ENCODE results near the gene SLC66A1. TPM values are rescaled to one million over a fixed set of nuclear protein-coding genes. Genes with fewer than 3 reads are reported as not detected.
"Not testable (repeated sequence)": the region's sequence is repeated elsewhere in the genome, so short reads cannot be mapped to it uniquely, and the experiment has no call there.

The SLC66A1 gene
- total RNA-seq, 1 donor from 2014 or later, result 8.9 TPM

DNA sequence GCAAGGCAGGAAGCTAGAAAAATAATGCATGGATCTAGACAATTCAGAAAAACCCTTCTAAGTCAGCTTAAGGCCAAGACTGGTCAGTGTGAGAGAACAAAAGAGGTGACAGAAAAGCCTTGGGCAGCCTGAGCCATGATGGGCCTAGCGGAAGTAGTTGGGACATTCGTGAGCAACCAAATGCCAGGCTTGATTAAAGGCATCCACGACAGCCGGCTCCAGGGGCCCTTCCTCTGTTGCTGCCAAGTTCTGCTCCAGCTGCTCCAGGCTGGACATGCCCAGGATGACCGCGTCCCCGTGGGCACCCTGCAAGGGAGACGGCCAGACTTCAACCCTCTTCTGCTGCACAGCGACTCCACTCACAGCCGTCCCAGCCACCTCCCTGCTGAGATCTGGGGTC is 8.0 kb upstream of the SLC66A1 start:
- intact Hi-C loops (cut with micrococcal nuclease), result not testable (repeated sequence)

DNA sequence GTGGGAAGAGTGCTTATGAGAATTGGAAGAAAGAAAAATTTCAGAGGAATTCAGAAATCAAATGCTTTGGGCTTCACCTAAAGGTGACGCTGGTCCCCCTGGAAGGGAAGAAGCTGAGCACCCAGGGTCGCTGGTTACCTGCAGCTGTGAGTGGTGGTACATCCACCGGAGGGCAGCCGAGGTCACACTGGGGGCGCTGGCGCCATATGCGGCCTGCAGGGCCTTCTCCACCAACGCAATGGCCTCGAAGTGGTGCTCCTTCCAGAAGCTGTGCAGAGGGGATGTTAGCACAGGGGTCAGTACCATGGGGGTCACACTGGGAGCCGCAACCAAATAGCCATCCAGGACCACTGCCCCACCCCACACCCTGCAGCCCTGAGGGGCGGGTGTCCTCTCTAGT is 6.2 kb upstream of the SLC66A1 start:
- intact Hi-C loops (cut with micrococcal nuclease), result no loop called here

DNA sequence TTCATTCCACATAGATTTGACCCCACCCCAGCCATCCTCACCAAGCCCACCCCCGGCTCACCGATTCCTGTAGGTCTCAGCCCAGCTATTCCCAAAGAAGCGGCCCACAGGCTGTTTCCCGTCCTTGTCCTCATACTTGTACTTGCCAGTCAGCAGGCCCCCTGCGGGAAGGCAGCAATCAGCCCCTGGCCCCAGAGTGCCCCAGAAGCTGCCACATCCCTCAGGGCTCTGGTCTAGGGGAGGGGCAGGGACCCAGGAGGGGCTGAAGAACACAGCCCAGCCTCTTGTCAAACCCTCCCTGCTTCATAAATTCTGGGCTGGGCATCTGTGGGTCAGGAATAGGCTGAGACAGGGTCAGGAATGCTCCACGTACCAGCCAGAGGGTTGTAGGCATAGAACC is 5.2 kb upstream of the SLC66A1 start:
- intact Hi-C loops (cut with micrococcal nuclease), result no loop called here

DNA sequence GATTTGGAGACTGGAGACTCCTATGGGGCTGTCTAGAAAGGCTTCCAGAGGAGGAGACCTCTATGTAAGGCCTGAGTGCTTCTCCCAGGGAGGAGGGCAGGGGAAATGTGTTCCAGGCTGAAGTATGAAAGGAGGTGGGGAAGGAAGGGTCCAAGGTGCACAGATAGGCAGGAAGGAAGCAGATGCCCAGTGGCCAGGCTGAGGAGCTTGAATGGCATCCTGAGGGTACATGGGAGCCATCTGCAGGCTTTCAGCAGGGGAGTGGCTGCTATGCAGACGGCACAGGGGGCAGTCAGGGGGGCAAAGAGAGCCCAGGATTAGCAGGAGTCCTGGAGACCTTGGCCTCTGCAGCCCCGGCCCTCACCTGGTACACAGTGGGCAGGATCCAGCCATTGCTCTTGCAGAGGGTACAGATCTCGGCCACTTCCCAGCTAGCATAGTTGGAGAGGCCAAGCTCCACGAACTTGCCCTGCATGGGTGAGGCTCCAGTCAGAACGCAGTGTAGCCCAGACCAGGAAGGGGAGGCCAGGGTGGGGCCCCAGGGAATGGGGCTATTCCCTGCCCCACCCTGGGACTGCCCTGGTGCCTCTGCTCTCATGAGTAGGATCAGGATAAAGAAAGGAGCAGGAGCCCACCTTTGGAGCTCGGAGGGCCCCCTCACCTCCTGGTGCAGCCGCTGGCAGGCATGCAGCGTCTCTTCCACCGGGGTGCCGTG is 4.2 kb upstream of the SLC66A1 start:
- intact Hi-C loops (cut with micrococcal nuclease), result no loop called here

DNA sequence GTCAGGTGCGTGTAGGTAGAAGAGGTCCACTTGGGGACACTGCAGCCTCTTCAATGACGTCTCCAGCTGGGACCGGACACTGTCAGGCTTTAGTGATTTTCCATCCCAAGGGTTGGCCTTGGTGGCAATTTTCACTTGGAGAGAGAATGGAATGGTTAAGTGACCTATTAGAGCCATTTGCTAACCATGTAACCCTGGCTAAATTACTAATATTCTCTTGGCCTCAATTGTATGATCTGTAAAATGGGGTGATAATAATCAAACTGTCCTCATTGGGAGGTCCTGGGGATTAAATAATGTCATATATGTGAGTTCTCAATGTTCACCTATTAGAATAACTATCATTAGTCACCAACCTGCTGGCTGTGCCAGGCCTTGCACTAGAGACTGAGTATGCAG is 3.6 kb upstream of the SLC66A1 start:
- intact Hi-C loops (cut with micrococcal nuclease), result no loop called here

DNA sequence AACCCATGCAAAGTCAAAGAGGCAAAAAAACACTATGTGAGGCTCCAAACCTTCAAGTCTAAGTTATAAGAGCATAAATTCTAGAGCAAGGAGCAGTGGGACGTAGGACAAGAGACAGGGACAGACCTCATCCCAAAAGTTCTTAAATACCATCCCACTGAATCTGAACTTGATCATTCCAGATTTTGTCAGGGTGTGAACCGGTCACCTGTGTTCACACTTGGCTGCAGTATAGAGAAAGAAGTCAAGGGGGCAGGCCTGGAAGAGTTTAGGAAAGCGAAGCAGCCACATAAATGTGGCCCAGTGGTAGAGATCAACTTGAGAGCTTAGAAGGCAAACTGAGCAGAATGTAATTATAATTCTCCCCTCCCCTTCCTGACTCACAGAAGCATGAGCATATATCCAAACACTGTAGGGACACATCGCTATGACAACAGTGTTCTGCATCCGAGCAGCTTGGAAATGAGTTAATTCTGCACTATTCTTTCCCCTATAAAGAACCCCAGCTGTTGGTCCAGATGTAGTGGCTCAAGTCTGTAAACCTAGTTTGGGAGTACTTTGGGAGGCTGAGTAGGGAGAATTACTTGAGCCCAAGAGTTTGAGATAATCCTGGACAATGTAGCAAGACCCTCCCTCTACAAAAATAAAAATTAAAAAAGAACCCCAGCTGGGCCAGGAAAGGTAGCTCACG is 2.9 kb upstream of the SLC66A1 start:
- intact Hi-C loops (cut with micrococcal nuclease), result no loop called here

DNA sequence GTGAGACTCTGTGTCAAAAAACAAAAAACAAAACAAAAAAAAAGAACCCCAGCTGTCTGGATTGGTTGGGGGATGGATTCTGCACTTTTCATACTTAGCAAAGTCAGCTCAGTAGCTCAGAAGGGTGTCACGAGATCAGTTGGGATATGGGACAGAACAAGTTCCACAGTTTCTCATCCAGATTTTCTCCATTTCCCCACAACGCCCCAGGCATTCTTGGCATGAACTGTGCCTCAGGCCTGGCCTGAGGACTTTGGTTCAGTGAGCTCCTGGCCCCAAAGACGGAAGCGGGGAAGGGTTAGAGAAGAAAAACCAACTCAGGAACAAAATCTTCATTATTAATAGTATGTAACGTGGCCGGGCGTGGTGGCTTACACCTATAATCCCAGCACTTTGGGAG is 2.1 kb upstream of the SLC66A1 start:
- intact Hi-C loops (cut with micrococcal nuclease), result loop anchor here (5.0 to 10.0 kb wide), 2 partner anchors 345 to 408 kb away; partner anchors contain the start of gene ALDH4A1

DNA sequence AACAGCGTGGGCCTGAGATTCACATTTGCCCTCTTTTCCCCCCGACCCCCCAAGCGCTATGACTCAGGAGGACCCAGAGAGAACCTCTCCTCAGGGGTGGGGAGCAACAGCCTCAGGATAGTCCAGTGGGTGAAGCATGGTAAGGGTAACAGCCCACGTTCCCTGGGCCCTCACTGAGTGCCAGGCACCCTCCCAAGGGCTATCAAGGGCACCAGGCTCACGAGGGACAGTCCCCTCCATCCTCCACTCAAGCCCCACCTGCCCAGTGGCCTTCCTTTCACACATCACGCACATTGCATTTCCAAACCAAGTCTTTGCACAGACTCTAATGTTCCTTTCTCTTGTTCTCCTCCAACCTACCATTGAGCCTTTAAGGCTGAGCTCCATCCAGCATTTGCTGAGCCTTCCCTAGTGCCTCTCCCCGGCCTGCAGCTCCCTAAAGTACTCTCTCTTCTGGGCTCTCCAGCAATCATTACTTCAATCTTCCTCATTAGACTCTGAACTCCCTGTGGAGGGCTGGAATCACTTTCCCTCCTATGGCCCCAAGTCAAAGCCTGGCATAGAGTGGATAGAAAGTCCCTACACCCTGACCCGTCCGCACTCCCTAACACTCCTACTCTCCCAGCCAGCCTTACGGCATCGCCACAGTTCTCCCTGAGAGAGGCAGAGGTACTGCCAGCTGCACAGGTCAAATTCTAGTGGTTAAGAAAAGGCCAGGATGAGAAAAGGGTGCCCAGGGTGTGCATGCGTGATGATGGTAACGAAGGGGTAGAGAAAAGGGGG is 1.2 kb upstream of the SLC66A1 start:
- intact Hi-C loops (cut with micrococcal nuclease), result loop anchor here (5.0 to 10.0 kb wide), 2 partner anchors 344 to 409 kb away; partner anchors contain the start of gene ALDH4A1

DNA sequence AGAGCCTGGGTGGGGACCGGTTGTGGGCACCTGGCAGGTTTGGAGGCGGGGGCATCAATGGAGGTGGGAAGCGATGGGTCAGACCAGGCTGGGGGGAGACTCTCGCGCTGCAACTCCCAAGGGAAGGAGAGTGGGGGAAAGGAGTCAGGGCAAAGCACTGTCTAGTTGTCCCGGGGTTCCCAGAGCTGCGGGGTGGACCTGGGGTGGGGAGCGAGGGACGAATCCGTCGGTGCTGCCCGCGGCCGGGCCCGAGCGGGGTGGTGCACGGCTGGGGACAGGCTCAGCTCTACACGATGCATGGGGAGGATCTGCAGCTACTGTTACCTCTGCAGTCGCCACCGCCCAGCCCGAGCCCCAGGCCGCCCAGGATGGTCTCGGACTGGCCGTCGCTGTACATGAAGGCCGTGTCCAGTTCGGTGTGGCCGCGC is 609 bp upstream of the SLC66A1 start:
- intact Hi-C loops (cut with micrococcal nuclease), result loop anchor here (5.0 to 10.0 kb wide), 2 partner anchors 343 to 409 kb away; partner anchors contain the start of gene ALDH4A1

DNA sequence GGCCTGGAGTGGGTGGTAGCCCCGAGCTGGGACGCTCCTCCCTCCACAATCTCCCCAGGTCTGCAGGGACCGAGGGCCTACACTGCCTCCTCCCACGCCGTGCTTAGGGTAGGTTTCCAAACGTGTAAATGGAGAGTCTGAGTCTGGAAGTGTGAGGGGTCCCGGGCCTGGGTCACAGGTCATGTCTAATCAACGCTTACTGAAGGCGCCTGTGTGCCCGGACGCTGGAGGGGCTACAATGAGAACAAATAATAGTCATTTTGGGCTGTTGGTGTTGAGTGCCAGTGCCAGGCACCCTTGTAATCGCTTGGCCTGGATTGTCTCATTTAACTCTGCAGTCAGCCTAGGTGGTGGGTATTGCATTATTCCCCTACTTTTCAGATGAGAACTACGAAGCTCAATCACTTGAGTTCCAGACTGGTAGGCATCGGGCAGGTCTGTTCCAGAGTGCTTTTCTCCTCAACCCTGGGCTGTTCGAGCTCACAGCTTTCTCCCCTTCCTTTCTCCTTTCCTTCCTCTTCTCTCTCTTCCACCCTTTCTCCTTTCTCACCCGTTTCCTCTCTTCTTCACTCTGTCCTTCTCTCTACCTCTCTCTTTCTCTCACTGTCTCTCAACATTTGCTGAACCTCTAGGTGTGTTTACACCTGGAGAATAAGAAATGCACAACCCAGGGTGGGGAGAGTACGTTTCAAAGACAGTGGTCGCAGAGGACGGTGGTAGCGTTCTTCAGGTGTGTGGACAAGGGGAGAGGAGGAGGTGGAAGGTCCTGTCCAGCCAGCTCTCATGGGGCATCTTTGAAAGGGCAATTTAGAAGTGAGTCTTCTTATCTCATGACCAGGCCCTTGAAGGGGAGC is 883 bp downstream of the SLC66A1 start:
- intact Hi-C loops (cut with micrococcal nuclease), result loop anchor here (1.0 to 10.0 kb wide), 9 partner anchors 28 to 411 kb away; partner anchors contain the start of genes ALDH4A1, CAPZB, EMC1 and MRTO4

DNA sequence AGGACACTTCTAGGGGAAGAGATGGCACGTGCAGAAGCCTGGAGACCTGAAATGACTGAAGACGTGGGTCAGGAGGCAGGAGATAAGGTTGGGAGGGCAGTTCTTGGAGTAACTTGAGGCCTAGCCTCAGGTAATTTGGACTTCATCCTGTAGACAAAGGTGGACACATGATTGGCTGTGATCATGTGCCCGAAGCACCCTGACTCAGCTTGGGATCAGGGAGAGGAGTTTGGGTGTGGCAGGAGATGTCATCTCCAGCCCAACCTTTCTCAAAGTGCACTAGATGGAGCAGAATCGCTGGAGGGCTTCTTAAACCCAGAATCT is 1.5 kb downstream of the SLC66A1 start:
- intact Hi-C loops (cut with micrococcal nuclease), result loop anchor here (5.0 to 10.0 kb wide), 2 partner anchors 341 to 411 kb away; partner anchors contain the start of gene ALDH4A1

DNA sequence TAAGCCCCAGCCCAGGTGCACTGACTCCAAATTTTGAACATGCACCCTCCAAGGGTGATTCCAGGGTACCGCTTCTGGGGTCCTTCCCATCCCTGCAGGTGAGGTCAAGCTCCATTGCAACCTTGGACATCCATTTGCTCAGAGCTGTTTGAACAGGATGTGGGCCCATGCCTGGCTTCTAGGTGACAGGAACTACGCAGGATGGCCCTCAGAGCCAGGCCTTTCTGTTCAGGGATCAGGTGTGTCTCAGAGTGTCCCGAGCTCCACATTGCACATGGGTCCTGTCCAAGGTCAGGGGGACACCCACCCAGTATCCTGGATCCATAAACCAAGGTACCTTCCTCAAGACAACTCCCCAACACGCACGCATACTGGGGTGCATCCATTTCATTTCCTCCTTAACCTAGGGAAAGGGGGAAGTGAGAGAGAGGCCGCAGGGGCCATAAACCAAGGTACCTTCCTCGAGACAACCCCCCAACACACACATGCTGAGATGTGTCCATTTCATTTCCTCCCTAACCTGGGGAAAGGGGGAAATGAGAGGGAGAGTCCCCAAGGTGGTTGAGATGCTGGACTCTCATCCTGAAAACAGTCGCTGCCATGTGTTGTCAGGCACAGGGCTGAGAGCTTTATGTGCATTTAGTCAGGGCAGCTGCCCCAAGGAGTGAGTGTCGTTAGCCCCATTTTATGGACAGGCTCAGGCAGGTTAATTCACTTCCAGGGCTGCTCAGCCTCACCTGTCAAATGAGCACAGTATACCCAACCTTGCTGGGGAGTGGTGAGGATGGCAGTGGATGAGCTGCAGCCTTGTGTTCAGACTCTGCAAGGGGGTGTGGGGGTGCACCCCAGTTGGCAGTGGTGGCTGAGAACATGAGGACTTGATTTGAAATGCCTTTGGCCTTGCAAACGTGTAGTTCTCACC is 2.1 kb downstream of the SLC66A1 start:
- intact Hi-C loops (cut with micrococcal nuclease), result loop anchor here (5.0 to 10.0 kb wide), 2 partner anchors 341 to 412 kb away; partner anchors contain the start of gene ALDH4A1

DNA sequence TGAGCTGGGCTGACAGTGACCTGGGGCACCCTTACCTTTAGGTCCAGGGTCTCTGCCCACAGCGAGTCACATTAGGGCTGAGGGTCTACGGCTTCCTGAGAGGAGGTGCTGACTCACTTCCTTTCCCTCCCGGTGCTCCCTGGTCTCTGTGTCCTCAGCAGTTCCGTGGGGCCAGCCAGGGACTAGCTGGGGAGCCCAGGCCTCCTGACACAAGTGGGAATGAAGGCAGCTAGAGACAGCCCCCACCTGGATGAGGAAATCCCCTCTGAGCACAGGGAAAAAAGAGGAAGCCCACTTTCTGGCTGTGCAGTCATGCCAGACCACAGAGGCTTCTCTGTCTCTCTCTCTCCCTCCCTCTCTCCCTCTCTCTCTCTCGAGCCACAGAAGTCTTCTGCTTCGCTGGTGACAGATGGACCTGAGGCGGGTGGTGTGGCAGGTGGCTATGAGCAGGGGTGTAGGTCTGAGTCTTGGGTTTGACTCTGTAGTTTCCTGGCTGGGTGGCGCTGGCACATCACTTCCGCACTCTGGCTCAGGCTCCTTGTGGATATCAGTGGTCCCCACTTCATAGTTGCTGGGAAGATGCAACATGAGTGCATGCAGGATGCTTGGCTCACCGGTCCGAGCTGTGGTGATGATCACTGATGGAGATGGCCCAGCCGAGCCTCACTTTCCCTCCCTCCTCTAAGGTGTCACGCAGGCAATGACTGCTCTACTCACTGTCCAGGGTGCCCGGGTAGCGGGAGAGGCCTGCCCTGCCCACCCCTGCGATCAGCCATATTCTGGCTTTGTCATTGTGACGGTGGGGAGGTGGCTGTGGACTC is 3.5 kb downstream of the SLC66A1 start:
- intact Hi-C loops (cut with micrococcal nuclease), result loop anchor here (10.0 kb wide), 1 partner anchor 339 kb away; no protein-coding TSS in a partner anchor

DNA sequence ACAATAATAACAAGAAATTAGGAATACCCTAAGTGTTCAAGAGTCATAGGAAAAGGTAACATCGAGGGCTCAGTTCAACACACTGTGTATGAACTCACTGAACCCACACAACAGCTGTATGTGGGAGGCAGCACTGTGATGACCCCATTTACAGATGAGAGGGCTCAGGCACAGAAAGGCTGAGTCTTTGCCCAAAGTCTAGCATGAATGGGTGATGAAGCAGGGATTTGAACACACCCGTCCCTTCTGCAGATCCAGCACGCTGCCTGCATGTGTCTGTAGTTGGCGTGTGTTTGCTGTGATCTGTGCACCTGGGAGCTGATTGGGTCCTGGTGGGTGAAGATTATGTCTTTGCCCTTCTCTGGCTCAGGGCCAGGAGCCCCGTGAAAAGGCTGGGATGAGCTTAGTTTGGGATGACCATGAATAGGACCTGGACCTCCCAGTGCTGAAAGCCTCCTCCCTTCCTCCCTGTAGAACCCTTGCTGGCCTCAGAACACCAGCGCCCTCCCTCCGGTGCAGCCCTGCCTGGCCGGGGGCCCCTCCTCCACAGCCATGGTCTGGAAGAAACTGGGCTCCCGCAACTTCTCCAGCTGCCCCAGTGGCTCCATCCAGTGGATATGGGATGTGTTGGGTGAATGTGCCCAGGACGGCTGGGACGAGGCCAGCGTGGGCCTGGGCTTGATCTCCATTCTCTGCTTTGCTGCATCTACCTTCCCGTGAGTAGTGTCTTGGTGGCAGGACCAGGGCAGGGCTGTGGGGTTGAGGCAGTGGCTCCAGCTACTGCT is 5.2 kb downstream of the SLC66A1 start:
- intact Hi-C loops (cut with micrococcal nuclease), result loop anchor here (10.0 kb wide), 1 partner anchor 337 kb away; no protein-coding TSS in a partner anchor

DNA sequence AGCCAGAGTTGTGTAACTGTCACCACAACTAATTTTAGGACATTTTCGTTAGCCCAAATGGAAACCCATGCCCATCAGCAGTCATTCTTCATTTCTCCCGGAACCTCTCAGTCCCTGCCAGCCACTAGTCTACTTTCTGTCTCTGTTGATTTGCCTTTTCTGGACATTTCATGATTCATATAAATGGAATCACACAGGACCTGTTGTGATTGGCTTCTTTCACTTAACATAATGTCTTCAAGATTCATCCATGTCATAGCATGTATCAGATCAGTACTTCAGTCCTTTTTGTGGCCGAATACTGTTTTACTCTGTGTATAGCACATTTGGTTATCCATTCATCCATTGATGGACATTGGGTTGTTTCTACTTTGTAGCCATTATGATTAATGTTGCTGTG is 7.1 kb downstream of the SLC66A1 start:
- intact Hi-C loops (cut with micrococcal nuclease), result loop anchor here (10.0 kb wide), 1 partner anchor 336 kb away; no protein-coding TSS in a partner anchor

DNA sequence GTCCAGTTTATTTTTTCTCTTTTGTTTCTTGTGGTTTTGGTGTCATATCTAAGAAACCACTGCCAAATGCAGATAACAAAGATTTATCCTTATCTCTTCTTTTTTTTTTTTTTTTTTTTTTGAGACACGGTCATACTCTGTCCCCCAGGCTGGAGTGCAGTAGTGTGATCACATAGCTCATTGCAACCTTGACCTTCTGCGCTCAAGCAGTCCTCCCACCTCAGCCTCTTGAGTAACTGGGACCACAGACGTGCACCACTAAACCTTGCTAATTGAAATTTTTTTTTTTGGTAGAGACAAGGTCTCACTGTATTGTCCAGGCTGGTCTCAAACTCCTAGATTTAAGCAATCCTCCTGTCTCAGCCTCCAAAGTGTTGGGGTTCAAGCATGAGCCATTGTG is 8.9 kb downstream of the SLC66A1 start:
- intact Hi-C loops (cut with micrococcal nuclease), result no loop called here

DNA sequence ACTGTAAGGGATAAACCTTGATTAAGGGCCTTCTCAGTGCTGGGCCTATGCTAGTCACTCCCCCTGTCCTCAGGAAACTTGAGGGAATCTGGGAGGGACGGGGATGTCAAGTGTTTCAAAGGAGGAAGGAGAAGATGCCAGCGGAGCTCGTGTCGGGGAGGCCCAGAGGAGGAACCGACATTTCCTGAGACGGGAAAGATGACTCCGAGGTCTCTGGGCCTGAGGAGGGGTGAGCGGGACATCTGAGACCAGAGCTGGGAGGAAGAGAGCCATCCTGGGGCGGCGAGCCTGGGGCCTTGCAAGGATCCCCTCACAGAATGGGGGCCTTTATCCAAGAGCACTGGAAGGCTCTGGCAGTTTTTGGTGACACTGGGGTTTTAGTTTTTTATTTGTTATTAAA is 10.4 kb downstream of the SLC66A1 start:
- intact Hi-C loops (cut with micrococcal nuclease), result no loop called here

Measured in T-helper 1 cell treated with Interleukin-12 subunit alpha and Interleukin-12 subunit beta and Interleukin-4 antibody, amounts not matched to agents 30 ng/mL and 1 ng/mL, for 36 hours (primary cell).